K562 (cell line): ENCODE measurements around the gene SCYL3. TPM values are rescaled to one million over a fixed set of nuclear protein-coding genes. Genes with fewer than 3 reads are reported as not detected.

Experiments used
- CBX2 ChIP-seq: fragments of 200-600 bp; sonication (generic); IDR thresholded peaks from one replicate; pipeline ENCODE4 v1.6.1; 2012; ENCODE audit warnings: mild to moderate bottlenecking, low read length, inconsistent platforms; ENCODE audit not compliant: insufficient read depth, poor library complexity, severe bottlenecking
- CGGBP1 ChIP-seq: fragments of 250-450 bp; sonication (Bioruptor Pico); IDR thresholded peaks from 2 replicates; pipeline ENCODE4 v1.9.0; 2021; ENCODE audit warnings: mild to moderate bottlenecking
- CHCHD3 ChIP-seq: fragments of 250-450 bp; sonication (Bioruptor Pico); IDR thresholded peaks from 2 replicates; pipeline ENCODE4 v2.1.2; 2022; ENCODE audit warnings: mild to moderate bottlenecking
- HNRNPH1 ChIP-seq: fragments of 200-400 bp; formaldehyde crosslinking; optimal IDR thresholded peaks from 2 replicates; pipeline ENCODE3; 2017; ENCODE audit warnings: low read depth, mild to moderate bottlenecking, low read length, moderate library complexity
- KDM5B ChIP-seq: fragments of 200-600 bp; sonication (generic); IDR thresholded peaks from 2 replicates; pipeline ENCODE4 v1.6.1; 2012; ENCODE audit warnings: low read depth, mild to moderate bottlenecking, moderate library complexity, low read length, control low read depth, inconsistent platforms; ENCODE audit not compliant: insufficient replicate concordance
- MIER1 ChIP-seq: fragments of 450-650 bp; IDR thresholded peaks from 2 replicates; pipeline ENCODE4 v1.6.1; 2016; ENCODE audit warnings: antibody characterized with exemption, mild to moderate bottlenecking, low read depth
- NFIX ChIP-seq: fragments of 250-450 bp; sonication (Bioruptor Pico); IDR thresholded peaks from 2 replicates; pipeline ENCODE4 v1.4.0; 2020; ENCODE audit warnings: low read depth, mild to moderate bottlenecking, moderate library complexity
- POLR3A ChIP-seq: IDR thresholded peaks from 2 replicates; pipeline ENCODE4 v1.6.1; 2011; ENCODE audit warnings: borderline replicate concordance, mild to moderate bottlenecking, moderate library complexity; ENCODE audit not compliant: insufficient read length, insufficient read depth; ENCODE audit errors: extremely low read depth
- PRMT5 ChIP-seq: sonication (generic); formaldehyde crosslinking; IDR thresholded peaks from 2 replicates; pipeline ENCODE4 v1.5.0; 2020; ENCODE audit warnings: missing genetic modification reagents
- THRB ChIP-seq: fragments of 450-650 bp; formaldehyde crosslinking; conservative IDR thresholded peaks from 2 replicates; pipeline ENCODE4 v1.4.0; 2022; ENCODE audit warnings: mild to moderate bottlenecking, missing genetic modification characterization
- TRIM25 ChIP-seq: fragments of 450-650 bp; IDR thresholded peaks from 2 replicates; pipeline ENCODE4 v1.7.0; 2016; ENCODE audit warnings: borderline replicate concordance
- TSC22D4 ChIP-seq: fragments of 450-650 bp; IDR thresholded peaks from 2 replicates; pipeline ENCODE4 v1.6.1; 2016; ENCODE audit warnings: missing genetic modification characterization, missing biosample characterization, control low read depth
- YY1 ChIP-seq, 3 experiments: IDR thresholded peaks; 2 replicates each; pipeline ENCODE4 v1.6.1; 2011; ENCODE audit warnings: low read length in 2 of 3, mild to moderate bottlenecking in 2 of 3, moderate library complexity in 2 of 3, borderline replicate concordance in 1 of 3, control low read depth in 1 of 3, low read depth in 1 of 3; ENCODE audit not compliant: insufficient read depth in 3 of 3, insufficient replicate concordance in 2 of 3, control insufficient read depth in 1 of 3, insufficient read length in 1 of 3; ENCODE audit errors: extremely low read depth in 1 of 3
- ZBTB9 ChIP-seq: fragments of 450-650 bp; formaldehyde crosslinking; IDR thresholded peaks from 2 replicates; pipeline ENCODE4 v1.4.0; 2020; ENCODE audit warnings: mild to moderate bottlenecking, moderate library complexity
- ZC3H11A ChIP-seq: IDR thresholded peaks from 2 replicates; pipeline ENCODE4 v1.6.1; 2012; ENCODE audit warnings: low read depth, low read length, improper control_type of control experiment
- ZNF140 ChIP-seq: fragments of 250-450 bp; sonication (Bioruptor Pico); IDR thresholded peaks from 2 replicates; pipeline ENCODE4 v1.8.0; 2021; ENCODE audit warnings: moderate library complexity, mild to moderate bottlenecking, inconsistent platforms
- ZNF239 ChIP-seq: fragments of 250-450 bp; sonication (Bioruptor Pico); IDR thresholded peaks from 2 replicates; pipeline ENCODE4 v1.4.0; 2020; ENCODE audit warnings: mild to moderate bottlenecking
- ZNF395 ChIP-seq: fragments of 200-800 bp; sonication (Bioruptor generic); IDR thresholded peaks from 2 replicates; pipeline ENCODE4 v1.6.1; 2017; ENCODE audit warnings: missing genetic modification characterization, missing compliant biosample characterization
- polyA plus RNA-seq, 8 experiments: library from polyadenylated mRNA; depleted of rRNA in 4 of 8; stranded (reverse) in 5 of 8; unstranded in 3 of 8; fragments of >200 nt; fragmentation: Nextera tagmentation in 2 of 8; fragmentation: Illumina TruSeq in 1 of 8; extraction: Ambion mirVana in 2 of 8; extraction: Trizol in 1 of 8; gene quantifications; 2 replicates each; pipeline versions ENCODE4 v1.2.1 to v1.2.3, GENCODE V29; 2011 to 2014; ENCODE audit warnings: inconsistent platforms in 1 of 8, missing spikeins in 1 of 8
- total RNA-seq, 7 experiments: library from RNA; depleted of rRNA in 6 of 7; stranded (reverse); fragments of >200 nt in 6 of 7; fragmentation: Illumina TruSeq in 2 of 7; extraction: Trizol in 2 of 7; gene quantifications; 2 replicates each; pipeline versions ENCODE4 v1.2.1 to v1.2.3, GENCODE V29; 2011 to 2021; ENCODE audit warnings: low replicate concordance in 1 of 7

SCYL3 gene
- total and polyA plus RNA-seq, 9 of the 15 experiments (the other 6 are each of a cell fraction or from before 2014, with no cell fraction given): 3.6 to 11.4 (median 7.1) TPM

GRCh38 chr1:169893645-169894423 lies at the start of gene SCYL3 (continued):
- TF ChIP-seq MIER1 (no peak), TRIM25 (no peak), YY1 (IDR thresholded peaks at IDR 0.05; ENCODE audit: borderline replicate concordance in 1 of 3, control insufficient read depth in 1 of 3, extremely low read depth in 1 of 3, insufficient read depth in 3 of 3, insufficient read length in 1 of 3, insufficient replicate concordance in 2 of 3, low read depth in 1 of 3, low read length in 2 of 3) (peak; percentile 99), ZNF140 (CRISPR knock-in tag) (no peak), TSC22D4 (tag) (no peak), NFIX (no peak), ZNF239 (CRISPR knock-in tag) (peak; percentile 57; the same call in 1 of the 2 replicates), CBX2 (no peak), THRB (CRISPR knock-in tag) (0 out of 2 replicates have a peak, but pooled peaks have one; percentile 23), ZNF395 (peak; percentile 97), HNRNPH1 (no peak), PRMT5 (no peak), KDM5B (peak; percentile 57), ZC3H11A (no peak), CGGBP1 (CRISPR knock-in tag) (no peak), POLR3A (no peak), CHCHD3 (no peak), ZBTB9 (CRISPR knock-in tag) (peak; percentile 86; the same call in 1 of the 2 replicates)
